AG09309 (cell line): ENCODE results near the gene ALG2.

Source experiments
- DNase-seq: peaks from one replicate; pipeline ENCODE4 v3.0.0-alpha.2; 2010; ENCODE audit warnings: low read depth
- H3K4me3 ChIP-seq: 2 replicates; pipeline ENCODE4 v1.5.1; 2011; ENCODE audit warnings: mild to moderate bottlenecking, low read depth, low read length, moderate library complexity; ENCODE audit not compliant: control insufficient read depth
- CTCF ChIP-seq: IDR thresholded peaks from 2 replicates; pipeline ENCODE4 v1.5.1; 2011; ENCODE audit warnings: mild to moderate bottlenecking, low read depth, low read length, inconsistent platforms; ENCODE audit not compliant: insufficient read depth, control insufficient read depth; ENCODE audit errors: missing control alignments

The ALG2 gene

GRCh38 chr9:99253134-99253533, 31.4 kb upstream of the ALG2 start:
- H3K4me3 ChIP-seq: no peak overlapping the region
- no peak for DNase-seq
- no peak for TF ChIP-seq CTCF

DNA sequence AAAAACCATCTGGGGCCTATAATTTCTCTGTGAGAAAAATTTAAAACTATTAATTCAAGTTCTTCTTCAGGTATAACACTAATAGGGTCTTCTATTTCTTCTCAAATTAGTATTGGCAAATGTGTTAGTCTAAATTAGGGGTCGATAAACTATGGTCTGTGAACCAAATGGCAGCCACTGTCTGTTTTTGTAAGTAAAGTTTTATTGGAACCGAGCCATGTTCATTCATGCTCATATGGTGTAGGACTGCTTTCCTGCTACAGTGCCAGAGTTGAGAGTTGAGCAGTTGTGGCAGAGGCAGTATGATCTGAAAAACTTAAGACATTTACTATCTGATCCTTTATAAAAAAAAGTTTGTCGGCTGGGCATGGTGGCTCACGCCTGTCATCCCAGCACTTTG, 29.4 kb upstream of the ALG2 start:
- no peak for TF ChIP-seq CTCF
- H3K4me3 ChIP-seq: no peak overlapping the region
- no peak for DNase-seq

DNA sequence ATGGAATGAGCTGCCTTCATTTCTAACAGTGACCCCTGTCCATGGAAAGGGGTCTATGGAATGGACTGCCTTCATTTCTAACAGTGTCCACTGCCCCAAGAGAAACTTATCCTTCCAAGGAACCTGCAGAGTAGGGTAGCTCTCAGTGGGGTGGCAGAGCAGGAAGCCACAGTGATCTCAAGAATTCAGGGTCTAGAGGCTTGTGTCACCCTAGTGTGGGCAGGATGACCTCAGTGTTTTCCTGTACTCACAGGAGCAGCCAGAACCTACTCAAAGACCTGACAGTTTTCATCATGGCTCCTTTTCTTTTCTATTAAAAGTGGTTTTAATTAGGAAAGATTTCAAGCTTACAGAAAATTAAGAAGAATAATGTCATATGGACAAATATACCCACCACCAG, 27.9 kb upstream of the ALG2 start:
- DNase-seq: no peak
- no peak for TF ChIP-seq CTCF
- H3K4me3 ChIP-seq: no peak overlapping the region

DNA sequence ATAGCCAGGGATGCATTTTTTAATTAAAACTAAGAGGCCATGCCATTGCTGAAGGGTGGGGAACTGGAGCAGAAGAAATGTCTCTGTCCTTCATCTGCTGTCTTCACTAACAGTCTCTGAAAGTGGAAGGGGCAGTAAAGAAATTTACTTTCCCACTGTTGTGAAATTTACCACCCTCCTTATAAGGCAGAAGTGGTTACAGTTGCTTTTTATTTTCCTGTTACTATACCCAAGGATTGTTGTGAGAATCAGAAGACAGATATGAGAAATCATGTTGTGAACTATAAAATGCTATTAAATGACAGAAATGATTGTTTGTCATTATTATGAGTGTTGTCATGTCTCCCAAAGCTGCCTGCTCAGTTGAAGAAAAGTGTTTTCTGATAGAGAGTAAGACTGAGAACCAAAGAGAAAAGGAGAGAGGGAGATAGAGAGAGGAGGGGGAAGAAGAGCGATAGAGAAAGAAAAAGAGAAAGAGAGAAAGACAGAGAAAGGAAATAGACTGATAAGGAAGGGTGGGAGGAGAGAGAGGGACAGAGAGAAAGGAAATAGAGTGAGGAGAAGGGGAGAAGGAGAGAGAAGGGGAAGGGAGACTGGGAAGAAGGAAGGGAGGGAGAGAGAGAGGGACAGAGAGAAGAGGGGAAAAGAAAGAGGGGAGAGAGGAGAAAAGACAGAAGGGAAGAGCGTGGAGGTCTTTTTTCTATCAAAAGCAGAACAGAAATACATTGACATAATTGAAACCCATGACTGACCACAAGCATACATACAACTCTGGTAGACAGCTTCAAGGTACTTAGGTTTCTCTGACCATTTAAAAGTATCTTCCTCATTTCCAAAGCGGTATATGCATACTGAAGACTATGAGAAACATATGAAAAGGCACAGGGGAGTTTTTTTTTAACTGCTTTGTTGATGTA, 22.9 kb upstream of the ALG2 start:
- no peak overlapping the region for H3K4me3 ChIP-seq
- TF ChIP-seq CTCF: no peak
- no peak for DNase-seq

DNA sequence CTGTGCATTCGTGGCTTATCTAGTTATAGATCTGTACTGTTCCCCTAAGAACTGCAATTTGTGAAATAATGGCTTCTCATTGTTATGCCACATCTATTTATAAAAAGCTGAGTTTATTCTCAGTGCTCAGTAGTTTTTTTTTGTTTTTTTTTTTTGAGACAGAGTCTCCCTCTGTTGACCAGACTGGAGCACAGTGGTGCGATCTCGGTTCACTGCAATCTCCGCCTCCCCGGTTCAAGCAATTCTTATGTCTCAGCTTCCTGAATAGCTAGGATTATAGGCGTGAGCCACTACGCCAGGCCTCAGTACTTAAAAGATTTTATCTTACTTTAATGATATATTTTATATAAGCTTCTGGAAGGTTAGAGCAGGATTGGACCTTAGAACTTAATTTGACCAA, 19.4 kb upstream of the ALG2 start:
- DNase-seq: no peak
- no peak for TF ChIP-seq CTCF
- no peak overlapping the region for H3K4me3 ChIP-seq

GRCh38 chr9:99239341-99240060, 17.8 kb upstream of the ALG2 start:
- DNase-seq: no peak
- TF ChIP-seq CTCF: no peak
- H3K4me3 ChIP-seq: no peak overlapping the region
